ENCODE measurements around the gene KCTD20. TPM values are rescaled to one million over a fixed set of nuclear protein-coding genes. Genes with fewer than 3 reads are reported as not detected.

KCTD20 gene
- polyA plus RNA-seq, 1 donor (not counting 4 experiments of a cell fraction or from before 2014, with no cell fraction given): 31.8 TPM

- Histone ChIP-seq H3K27ac (ENCODE audit: control insufficient read depth, insufficient read depth, low read length) (no peak overlapping the region), H3K9me1 (ENCODE audit: control insufficient read depth, extremely low read depth, insufficient read depth, low read length) (peaks cover 2% of the 10 kb centered on the region), H3K36me3 (ENCODE audit: control insufficient read depth in 2 of 2, extremely low read depth in 1 of 2, insufficient read depth in 2 of 2, low read length in 2 of 2) (peaks cover 9 to 13% of the 10 kb centered on the region in 2 experiments), H4K20me1 (ENCODE audit: control insufficient read depth, extremely low read depth, insufficient read depth, low read length) (no peaks in the 10 kb centered on the region), H3K79me2 (ENCODE audit: control insufficient read depth, insufficient read depth, low read length) (no peaks in the 10 kb centered on the region), H3K9me3 (ENCODE audit: control insufficient read depth, low read depth, low read length) (no peaks in the 10 kb centered on the region), H2AFZ (ENCODE audit: control insufficient read depth, low read length) (no peak overlapping the region), H3K27me3 (ENCODE audit: control insufficient read depth, extremely low read depth, insufficient read depth, low read length) (no peaks in the 10 kb centered on the region), H3K4me3 (ENCODE audit: control insufficient read depth in 2 of 3, extremely low read depth in 1 of 3, insufficient read depth in 2 of 3, low read depth in 1 of 3, low read length in 3 of 3) (no peak overlapping the region), H3K4me2 (ENCODE audit: control insufficient read depth, extremely low read depth, insufficient read depth, low read depth, low read length) (no peak overlapping the region), H3K4me1 (ENCODE audit: control insufficient read depth, extremely low read depth, insufficient read depth, low read length) (no peaks in the 10 kb centered on the region), H3K9ac (ENCODE audit: control insufficient read depth, extremely low read depth, insufficient read depth, low read length) (no peak overlapping the region)
- FAIRE-seq (no peak), DNase-seq (ENCODE audit: low read depth, low spot score) (no peak)
- dilution Hi-C loops (cut with MboI; ENCODE audit: extremely low pct_ligation_motif_present, low sequenced_read_pairs): no loop called here
- TF ChIP-seq CTCF (optimal IDR thresholded peaks at IDR 0.05 in 1 of 3, IDR thresholded peaks at IDR 0.05 in 1 of 3, conservative IDR thresholded peaks at IDR 0.05 in 1 of 3; ENCODE audit: extremely low read depth in 1 of 3, insufficient read depth in 2 of 3, low read length in 3 of 3) (no peak), EZH2 (IDR thresholded peaks at IDR 0.05; ENCODE audit: low read length) (no peak)
Observed at GRCh38 chr6:36492092-36492491, 49.3 kb downstream of the KCTD20 start.

GRCh38 chr6:36492621-36493020 lies 49.8 kb downstream of the KCTD20 start:
- no peaks in the 10 kb centered on the region for H3K27me3 ChIP-seq (ENCODE audit: control insufficient read depth, extremely low read depth, insufficient read depth, low read length)
- H3K9ac ChIP-seq (ENCODE audit: control insufficient read depth, extremely low read depth, insufficient read depth, low read length): no peak overlapping the region
- H3K4me2 ChIP-seq (ENCODE audit: control insufficient read depth, extremely low read depth, insufficient read depth, low read depth, low read length): no peak overlapping the region
- dilution Hi-C loops (cut with MboI; ENCODE audit: extremely low pct_ligation_motif_present, low sequenced_read_pairs): no loop called here
- no peaks in the 10 kb centered on the region for H4K20me1 ChIP-seq (ENCODE audit: control insufficient read depth, extremely low read depth, insufficient read depth, low read length)
- H3K27ac ChIP-seq (ENCODE audit: control insufficient read depth, insufficient read depth, low read length): no peak overlapping the region
- DNase-seq (ENCODE audit: low read depth, low spot score) (no peak), FAIRE-seq (no peak)
- no peaks in the 10 kb centered on the region for H3K79me2 ChIP-seq (ENCODE audit: control insufficient read depth, insufficient read depth, low read length)
- peaks cover 2% of the 10 kb centered on the region for H3K9me1 ChIP-seq (ENCODE audit: control insufficient read depth, extremely low read depth, insufficient read depth, low read length)
- TF ChIP-seq CTCF (optimal IDR thresholded peaks at IDR 0.05 in 1 of 3, IDR thresholded peaks at IDR 0.05 in 1 of 3, conservative IDR thresholded peaks at IDR 0.05 in 1 of 3; ENCODE audit: extremely low read depth in 1 of 3, insufficient read depth in 2 of 3, low read length in 3 of 3) (no peak), EZH2 (IDR thresholded peaks at IDR 0.05; ENCODE audit: low read length) (no peak)
- peaks cover 9 to 11% of the 10 kb centered on the region in 2 experiments for H3K36me3 ChIP-seq (ENCODE audit: control insufficient read depth in 2 of 2, extremely low read depth in 1 of 2, insufficient read depth in 2 of 2, low read length in 2 of 2)
- no peak overlapping the region for H3K4me3 ChIP-seq (ENCODE audit: control insufficient read depth in 2 of 3, extremely low read depth in 1 of 3, insufficient read depth in 2 of 3, low read depth in 1 of 3, low read length in 3 of 3)
- no peaks in the 10 kb centered on the region for H3K9me3 ChIP-seq (ENCODE audit: control insufficient read depth, low read depth, low read length)
- no peaks in the 10 kb centered on the region for H3K4me1 ChIP-seq (ENCODE audit: control insufficient read depth, extremely low read depth, insufficient read depth, low read length)
- H2AFZ ChIP-seq (ENCODE audit: control insufficient read depth, low read length): no peak overlapping the region
